GM08714 (cell line): ENCODE data around the gene EDC3.

Experiments used
- H3K4me3 ChIP-seq: fragments of 200-500 bp; sonication (Bioruptor generic); 2 replicates; pipeline ENCODE4 v1.5.1; 2014; ENCODE audit warnings: mild to moderate bottlenecking, low read length, inconsistent platforms
- ZNF274 ChIP-seq: IDR thresholded peaks from 2 replicates; pipeline ENCODE4 v1.6.1; 2012; ENCODE audit warnings: mild to moderate bottlenecking, low read depth, low read length

The EDC3 gene

GRCh38 chr15:74616996-74617395 is 78.8 kb downstream of the EDC3 start:
- no peak for TF ChIP-seq ZNF274
- peak overlapping the region; percentile 86 for H3K4me3 ChIP-seq

DNA sequence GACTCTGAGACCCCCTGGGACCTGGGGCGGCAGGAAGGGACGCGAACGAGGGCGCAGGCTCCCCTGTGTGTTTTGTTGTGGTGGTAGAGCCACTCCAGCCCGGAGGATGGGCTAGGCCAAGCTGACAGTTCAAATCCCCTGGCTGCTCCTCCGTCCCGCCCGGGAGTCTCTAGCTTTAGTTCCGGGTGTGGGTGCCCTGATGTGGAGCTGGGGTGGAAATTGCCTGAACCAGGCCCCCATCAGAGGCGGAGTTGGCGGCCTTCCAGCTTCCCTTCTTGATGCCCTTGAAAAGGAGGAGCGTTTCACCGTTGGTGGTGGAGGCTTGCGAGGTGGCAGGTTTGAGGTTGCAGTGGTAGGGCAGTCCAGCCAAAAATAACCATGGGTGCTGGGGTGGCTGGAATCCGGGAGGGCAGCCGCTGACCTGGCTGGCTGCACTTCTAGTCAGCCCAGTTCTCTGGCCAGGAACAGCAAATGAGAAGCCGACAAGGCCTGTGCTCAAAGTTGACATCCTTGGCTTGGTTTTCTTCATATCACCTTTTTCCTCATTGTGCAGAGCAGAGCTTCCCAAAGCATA is 79.4 kb downstream of the EDC3 start:
- H3K4me3 ChIP-seq, result peak overlapping the region; percentile 86
- TF ChIP-seq ZNF274, result no peak

DNA sequence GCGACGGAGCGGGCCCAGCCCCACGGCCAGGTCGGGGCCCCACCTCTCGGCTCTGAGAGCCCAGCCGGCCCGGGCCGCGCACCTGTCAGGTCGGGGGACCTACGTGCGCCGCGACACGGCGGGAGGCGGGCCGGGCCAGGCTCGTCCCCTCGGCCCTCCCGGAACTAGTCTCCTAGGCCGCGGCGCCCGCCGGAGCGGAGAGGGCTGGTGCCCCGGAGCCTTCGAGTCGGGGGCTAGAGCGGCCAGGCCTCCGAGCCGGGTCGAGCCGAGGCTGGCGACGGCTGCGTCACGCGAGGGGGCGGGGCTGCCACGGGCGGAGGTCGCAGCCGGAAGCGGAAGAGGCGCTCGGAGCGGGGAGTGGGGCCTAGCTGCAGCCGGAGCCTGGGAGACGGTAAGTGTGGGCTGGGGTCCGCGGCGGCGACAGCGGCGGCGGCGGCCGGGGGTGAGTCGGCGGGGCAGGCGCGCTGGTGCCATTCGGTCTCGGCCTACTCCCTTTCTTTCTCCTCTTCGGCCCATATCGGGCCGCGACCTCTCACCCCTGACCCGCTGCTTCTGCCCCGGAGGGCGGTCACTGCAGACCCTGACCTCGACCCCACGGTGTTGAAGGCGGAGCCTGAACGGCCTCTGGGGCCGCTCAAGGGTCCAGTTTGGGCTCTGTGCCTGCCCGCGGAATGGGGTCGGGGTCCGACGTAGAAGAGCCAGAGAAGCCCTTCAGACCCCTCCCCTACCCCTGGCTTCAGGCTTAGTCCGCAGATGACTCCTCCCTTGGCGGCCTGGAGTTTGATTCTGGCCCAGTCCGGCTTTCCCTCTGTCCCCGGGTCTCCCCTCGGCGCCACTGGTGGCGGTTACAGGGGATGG is 80.1 kb downstream of the EDC3 start, which contains the start of gene CLK3:
TSS of gene CLK3 (plus strand) at position 329 of the 858 bp plus-strand sequence. CDS start 3,361 bp downstream, outside the sequence.
- peak within 1 kb of the TSS; percentile 86 for H3K4me3 ChIP-seq
- no peak for TF ChIP-seq ZNF274

DNA sequence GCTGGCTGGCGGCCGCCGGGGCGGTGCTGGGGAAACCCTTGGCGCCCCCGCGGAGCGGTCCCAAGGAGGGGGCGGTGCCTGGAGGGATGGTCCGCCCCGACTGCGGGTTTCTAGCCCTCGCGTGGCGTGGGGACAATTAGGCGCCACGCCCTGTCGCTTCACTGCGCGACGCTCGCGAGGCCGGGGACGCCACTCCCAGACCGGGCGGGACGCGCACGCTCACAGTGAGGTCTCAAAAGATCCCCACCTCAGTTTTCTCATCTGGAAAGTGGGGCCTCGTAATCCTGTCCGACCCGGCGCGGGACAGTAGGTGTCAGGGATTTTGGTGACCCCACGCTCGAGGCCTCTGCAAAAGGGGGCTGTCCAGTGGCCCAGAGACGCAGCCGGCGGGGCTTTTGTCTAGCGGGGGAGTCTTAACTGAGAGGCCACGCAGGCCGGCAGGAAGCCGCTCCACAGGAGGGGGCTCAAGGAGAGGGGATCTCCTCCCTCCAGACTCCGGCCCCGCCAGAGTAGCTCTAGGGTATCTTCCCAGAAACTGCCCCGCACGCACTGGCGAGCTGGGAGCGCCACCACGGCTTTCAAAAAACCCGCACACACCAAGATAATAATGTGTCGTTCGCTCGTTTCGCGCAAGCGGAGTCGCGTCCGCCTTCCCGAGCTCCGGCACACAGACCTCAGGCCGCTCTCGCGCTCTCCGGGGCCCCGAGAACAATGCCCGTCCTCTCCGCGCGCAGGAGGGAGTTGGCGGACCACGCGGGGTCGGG is 80.9 kb downstream of the EDC3 start:
- no peak for TF ChIP-seq ZNF274
- H3K4me3 ChIP-seq, result peak overlapping the region; percentile 86

GRCh38 chr15:74613953-74614743 is 81.7 kb downstream of the EDC3 start:
- peak overlapping the region; percentile 86; the same call in 1 of the 2 replicates for H3K4me3 ChIP-seq
- no peak for TF ChIP-seq ZNF274

DNA sequence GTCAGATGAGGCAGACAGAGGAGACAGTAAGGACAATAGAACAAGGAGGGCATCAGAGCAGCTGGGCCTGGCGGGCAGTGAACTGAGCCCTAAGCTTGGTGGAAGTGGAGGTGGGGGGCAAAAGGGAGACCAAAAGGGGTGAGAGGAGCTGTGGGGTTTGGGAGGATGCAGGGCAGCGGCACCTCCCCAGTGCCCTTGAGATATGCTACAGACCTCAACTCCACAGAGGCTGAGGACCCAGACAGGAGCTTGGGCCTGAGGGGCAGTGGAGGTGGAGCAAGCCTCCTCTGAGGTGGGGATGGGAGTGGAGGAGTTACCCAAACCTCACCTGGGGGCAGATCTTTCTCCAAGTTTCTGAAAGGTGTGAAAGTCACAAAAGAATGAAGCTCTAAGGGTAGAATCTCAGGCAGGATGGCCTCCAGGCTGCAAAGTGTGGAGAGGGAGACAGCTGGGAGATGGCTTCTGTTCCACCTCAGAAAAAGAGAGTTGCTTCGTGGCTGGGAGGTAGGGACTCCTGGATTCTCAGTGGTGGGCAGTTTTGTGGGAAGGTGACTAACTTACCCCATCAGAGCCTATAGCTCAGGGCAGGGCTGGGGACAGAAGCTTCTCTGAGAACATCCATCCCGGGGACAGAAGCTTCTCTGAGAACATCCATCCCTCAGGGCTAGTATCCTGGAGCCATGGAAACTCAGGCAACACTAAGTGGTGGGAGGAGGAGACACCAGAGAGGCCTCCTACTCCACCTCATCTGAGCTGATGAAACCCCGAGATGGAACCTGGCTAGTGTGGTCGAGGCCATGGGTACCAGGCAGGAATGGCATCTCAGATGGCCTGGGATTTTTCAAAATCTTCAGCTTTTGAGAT is 82.5 kb downstream of the EDC3 start:
- TF ChIP-seq ZNF274, result no peak
- H3K4me3 ChIP-seq, result no peak overlapping the region

GRCh38 chr15:74612677-74613076 is 83.1 kb downstream of the EDC3 start:
- TF ChIP-seq ZNF274, result no peak
- H3K4me3 ChIP-seq, result no peak overlapping the region

DNA sequence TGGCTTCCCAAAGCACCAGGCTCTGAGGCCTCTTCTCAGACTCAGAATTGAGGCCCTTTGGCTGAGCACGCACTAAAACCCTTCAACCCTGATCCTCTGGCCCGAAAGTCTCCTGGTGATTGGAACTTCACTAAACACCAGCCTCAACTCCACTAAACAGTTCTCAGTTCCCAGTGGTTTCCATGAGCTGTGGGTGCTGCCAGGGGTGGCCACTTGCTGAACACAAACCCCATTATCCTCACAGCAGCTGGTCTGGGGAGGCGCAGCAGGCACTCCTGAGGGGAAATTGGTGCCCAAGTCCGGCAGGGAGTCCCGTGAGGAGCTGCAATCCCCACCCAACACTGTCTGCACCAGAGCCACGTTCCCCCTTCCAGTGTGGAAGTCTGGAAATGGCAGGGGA is 84.0 kb downstream of the EDC3 start:
- H3K4me3 ChIP-seq, result no peak overlapping the region
- no peak for TF ChIP-seq ZNF274

GRCh38 chr15:74611341-74611740 is 84.5 kb downstream of the EDC3 start:
- TF ChIP-seq ZNF274, result no peak
- no peak overlapping the region for H3K4me3 ChIP-seq

DNA sequence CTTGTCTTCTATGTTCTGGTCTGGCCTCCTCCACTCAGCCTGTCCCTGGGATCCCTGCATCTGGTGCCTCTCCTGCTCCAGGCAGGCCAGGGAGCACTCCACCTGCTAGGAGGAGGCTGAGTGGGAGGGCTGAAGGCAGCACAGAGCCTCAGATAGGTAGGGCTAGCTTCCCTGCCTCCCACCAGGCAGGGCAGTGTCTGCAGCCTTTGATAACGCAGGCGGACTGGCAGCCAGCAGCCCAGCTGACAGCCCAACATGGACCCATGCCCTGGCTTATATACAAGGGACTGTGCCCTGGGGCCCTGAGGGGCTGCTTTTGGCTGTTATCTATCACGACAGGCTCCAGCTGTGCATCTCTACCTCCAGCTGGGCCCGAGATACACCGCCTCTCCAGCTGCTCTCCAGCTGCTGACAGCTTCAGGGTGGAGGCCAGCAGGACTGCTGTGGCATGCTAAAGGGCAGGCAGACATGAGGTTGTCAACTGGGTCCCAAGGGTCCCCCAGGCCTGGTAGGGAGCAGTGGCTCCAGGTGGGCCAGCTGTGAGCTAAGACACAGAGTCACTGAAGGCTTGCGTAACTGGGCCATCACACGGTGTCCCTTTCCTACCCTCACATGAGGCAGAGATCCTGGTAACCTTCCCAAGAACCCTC is 85.4 kb downstream of the EDC3 start:
- H3K4me3 ChIP-seq, result no peak overlapping the region
- TF ChIP-seq ZNF274, result no peak

DNA sequence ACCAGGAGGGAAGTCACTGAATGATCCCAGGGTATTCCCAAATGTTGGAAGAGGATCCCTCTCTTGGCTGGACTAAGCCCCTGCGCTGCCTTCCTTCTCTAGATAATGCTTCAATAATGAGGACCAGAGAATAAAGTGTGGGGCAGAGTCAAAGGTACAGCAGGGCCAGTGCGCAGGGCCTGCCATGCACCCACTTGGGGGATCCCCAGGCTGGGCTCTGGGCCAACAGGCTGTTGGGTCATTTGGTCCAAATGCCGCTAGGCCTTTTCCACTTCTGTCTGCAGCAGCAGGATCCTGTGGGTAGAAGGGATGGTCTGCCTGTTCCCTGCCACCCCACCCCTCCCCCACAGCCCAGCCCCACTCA is 85.9 kb downstream of the EDC3 start:
- no peak for TF ChIP-seq ZNF274
- no peak overlapping the region for H3K4me3 ChIP-seq

DNA sequence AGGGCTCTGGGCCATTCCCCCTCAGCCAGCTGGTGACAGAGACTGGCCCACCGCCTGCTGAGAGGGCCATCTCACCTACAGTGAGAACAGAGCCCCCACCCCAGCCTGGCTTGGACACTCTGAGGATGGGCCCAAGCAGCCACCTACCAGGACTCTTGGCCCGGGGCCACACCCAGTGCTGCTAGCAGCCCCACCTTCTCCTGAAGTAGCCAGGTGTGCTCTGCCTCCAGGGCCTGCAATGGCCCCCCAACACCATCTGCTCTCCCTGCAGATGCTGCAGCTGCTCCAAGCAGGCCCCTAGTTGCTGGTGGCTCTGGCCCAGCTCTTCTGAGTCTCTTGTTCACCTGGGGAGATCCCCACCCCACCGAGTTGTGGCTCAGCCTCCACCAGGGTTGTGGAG is 87.0 kb downstream of the EDC3 start:
- no peak for TF ChIP-seq ZNF274
- H3K4me3 ChIP-seq, result no peak overlapping the region

DNA sequence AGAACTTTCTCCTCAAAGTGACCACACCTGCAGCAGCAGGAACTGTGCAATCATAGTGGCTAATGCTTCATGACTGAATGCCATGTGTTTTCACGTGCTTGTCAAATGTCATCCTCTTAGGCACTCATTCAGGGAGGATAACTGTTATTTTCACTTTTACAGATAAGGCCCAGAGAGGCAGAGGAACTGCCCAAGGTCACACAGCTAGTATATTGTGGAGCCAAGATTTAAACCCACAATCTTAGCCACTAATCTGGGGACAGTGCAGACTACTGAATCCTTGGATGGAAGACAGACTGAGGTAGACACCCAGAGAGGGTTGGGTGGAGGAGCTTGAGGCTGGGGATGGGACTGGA is 90.1 kb downstream of the EDC3 start:
- no peak for TF ChIP-seq ZNF274
- no peak overlapping the region for H3K4me3 ChIP-seq
